Measurements from ENCODE around the gene CCT8.
A peak's percentile ranks its signal among the peaks of the same experiment; 100 is the strongest.

- TF ChIP-seq CTCF (IDR thresholded peaks at IDR 0.05), result no peak
- no peak for TF ChIP-seq POLR2A (IDR thresholded peaks at IDR 0.05)
- peak; percentile 59 for TF ChIP-seq POLR2AphosphoS5 (IDR thresholded peaks at IDR 0.05)
Measured at GRCh38 chr21:29033301-29033700, 40.1 kb downstream of the CCT8 start.

Data from prostate gland (tissue), 2 donors.